SK-N-MC (cell line): ENCODE measurements around the gene CCL13.
"Not testable (repeated sequence)": the region's sequence is repeated elsewhere in the genome, so short reads cannot be mapped to it uniquely, and the experiment has no call there.

ENCODE experiments used
- DNase-seq: peaks from one replicate; pipeline ENCODE4 v3.0.0-alpha.2; 2011; ENCODE audit warnings: low read depth, low spot score
- H3K27ac ChIP-seq: fragments of 200-600 bp; sonication (generic); 2 replicates; pipeline ENCODE4 v1.5.1; 2016; ENCODE audit warnings: mixed run types
- H3K36me3 ChIP-seq: fragments of 200-600 bp; sonication (generic); 2 replicates; pipeline ENCODE4 v1.6.1; 2017; ENCODE audit warnings: antibody characterized with exemption, low read length, mixed read lengths; ENCODE audit not compliant: insufficient read depth
- H3K4me3 ChIP-seq: fragments of 200-600 bp; sonication (generic); 2 replicates; pipeline ENCODE4 v1.5.1; 2016
- H3K9ac ChIP-seq: fragments of 200-600 bp; sonication (generic); 2 replicates; pipeline ENCODE4 v1.8.0; 2017; ENCODE audit warnings: mixed run types, mixed read lengths; ENCODE audit not compliant: insufficient read length
- H3K9me3 ChIP-seq: fragments of 200-600 bp; sonication (generic); 2 replicates; pipeline ENCODE4 v1.6.1; 2017; ENCODE audit warnings: low read depth, mild to moderate bottlenecking, antibody characterized with exemption, low read length, moderate library complexity, mixed read lengths
- EZH2 ChIP-seq: fragments of 200-600 bp; sonication (generic); IDR thresholded peaks from one replicate; pipeline ENCODE4 v1.6.1; 2017; ENCODE audit warnings: antibody characterized with exemption
- FOXP2 ChIP-seq: optimal IDR thresholded peaks from 2 replicates; pipeline ENCODE3; 2011; ENCODE audit warnings: mild to moderate bottlenecking, moderate library complexity; ENCODE audit not compliant: insufficient read depth; ENCODE audit errors: extremely low read length, control extremely low read depth
- POLR2AphosphoS5 ChIP-seq: IDR thresholded peaks from 2 replicates; pipeline ENCODE4 v1.6.1; 2012; ENCODE audit warnings: mild to moderate bottlenecking, low read depth, low read length, borderline replicate concordance

CCL13 gene

GRCh38 chr17:34356194-34356593 is at the start of gene CCL13:
TSS of gene CCL13 (plus strand) at chr17:34356480. CDS start at chr17:34356527, 47 bp downstream.
- no peak within 1 kb of the TSS for H3K4me3 ChIP-seq
- no peaks in the 10 kb centered on the region for H3K36me3 ChIP-seq
- H3K9me3 ChIP-seq, result no peaks in the 10 kb centered on the region
- TF ChIP-seq FOXP2, result no peak
- TF ChIP-seq EZH2, result no peak
- TF ChIP-seq POLR2AphosphoS5, result no peak
- no peak for DNase-seq
- H3K27ac ChIP-seq, result no peak within 1 kb of the TSS
- no peak within 1 kb of the TSS for H3K9ac ChIP-seq

- DNase-seq, result no peak
- Histone ChIP-seq H3K4me3 (no peak overlapping the region), H3K9me3 (no peaks in the 10 kb centered on the region), H3K27ac (no peak overlapping the region), H3K9ac (no peak overlapping the region), H3K36me3 (no peaks in the 10 kb centered on the region)
- TF ChIP-seq EZH2 (no peak), FOXP2 (no peak), POLR2AphosphoS5 (no peak)
These were observed 49.2 kb upstream of the CCL13 start for GRCh38 chr17:34307110-34307509.

GRCh38 chr17:34308371-34308770 is 47.9 kb upstream of the CCL13 start:
- DNase-seq, result no peak
- TF ChIP-seq EZH2 (no peak), POLR2AphosphoS5 (no peak), FOXP2 (no peak)
- Histone ChIP-seq H3K9ac (no peak overlapping the region), H3K9me3 (no peaks in the 10 kb centered on the region), H3K27ac (no peak overlapping the region), H3K36me3 (no peaks in the 10 kb centered on the region), H3K4me3 (no peak overlapping the region)

DNA sequence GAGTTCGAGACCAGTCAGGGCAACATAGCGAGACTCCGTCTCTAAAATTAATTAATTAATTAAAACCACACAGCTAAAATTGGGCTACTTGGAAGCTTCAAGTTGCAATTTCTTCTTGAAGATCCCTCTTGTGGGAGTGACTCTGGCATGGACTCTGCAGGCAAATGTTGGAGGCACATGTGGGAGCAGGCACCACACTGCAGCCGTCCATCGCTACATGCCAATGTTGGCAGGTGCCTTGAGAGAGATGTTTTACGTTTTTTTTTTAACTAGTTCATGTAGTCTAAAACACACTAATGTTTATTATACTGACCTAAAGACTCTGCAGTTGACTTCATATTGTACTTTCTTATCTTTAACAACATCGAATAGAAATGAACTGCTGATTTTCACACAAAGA is 45.0 kb upstream of the CCL13 start:
- DNase-seq, result no peak
- no peaks in the 10 kb centered on the region for H3K9me3 ChIP-seq
- H3K9ac ChIP-seq, result no peak overlapping the region
- no peaks in the 10 kb centered on the region for H3K36me3 ChIP-seq
- TF ChIP-seq EZH2, result no peak
- no peak for TF ChIP-seq FOXP2
- TF ChIP-seq POLR2AphosphoS5, result no peak
- H3K4me3 ChIP-seq, result no peak overlapping the region
- no peak overlapping the region for H3K27ac ChIP-seq

DNA sequence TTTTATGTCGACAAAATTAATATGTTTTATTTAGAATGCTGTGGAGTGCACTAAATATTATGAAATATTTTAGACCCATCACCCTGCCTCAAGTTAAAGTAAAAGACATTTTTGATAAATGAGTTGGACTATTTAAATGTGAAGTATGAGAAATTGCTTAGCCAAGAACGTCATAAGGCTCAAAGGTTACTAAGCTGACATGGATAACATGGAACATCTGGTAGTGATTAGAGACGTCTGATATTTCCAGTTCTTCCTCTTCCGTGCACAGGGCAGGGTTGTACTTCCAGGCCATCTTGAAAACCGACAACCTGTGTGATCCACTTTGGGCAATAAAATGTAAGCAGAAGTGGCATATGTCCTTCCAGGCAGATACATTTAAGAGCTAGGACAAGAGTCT is 44.2 kb upstream of the CCL13 start:
- no peaks in the 10 kb centered on the region for H3K9me3 ChIP-seq
- H3K27ac ChIP-seq, result no peak overlapping the region
- no peak for DNase-seq
- no peaks in the 10 kb centered on the region for H3K36me3 ChIP-seq
- H3K9ac ChIP-seq, result no peak overlapping the region
- no peak overlapping the region for H3K4me3 ChIP-seq
- TF ChIP-seq FOXP2 (no peak), POLR2AphosphoS5 (no peak), EZH2 (no peak)

GRCh38 chr17:34313164-34313563 is 43.1 kb upstream of the CCL13 start:
- TF ChIP-seq POLR2AphosphoS5 (no peak), EZH2 (no peak), FOXP2 (no peak)
- no peaks in the 10 kb centered on the region for H3K36me3 ChIP-seq
- H3K27ac ChIP-seq, result no peak overlapping the region
- H3K9ac ChIP-seq, result no peak overlapping the region
- no peaks in the 10 kb centered on the region for H3K9me3 ChIP-seq
- no peak for DNase-seq
- no peak overlapping the region for H3K4me3 ChIP-seq

GRCh38 chr17:34314279-34314678 is 42.0 kb upstream of the CCL13 start:
- Histone ChIP-seq H3K36me3 (no peaks in the 10 kb centered on the region), H3K9ac (no peak overlapping the region), H3K27ac (no peak overlapping the region), H3K9me3 (no peaks in the 10 kb centered on the region), H3K4me3 (no peak overlapping the region)
- DNase-seq, result no peak
- TF ChIP-seq FOXP2, result no peak
- no peak for TF ChIP-seq POLR2AphosphoS5
- no peak for TF ChIP-seq EZH2

DNA sequence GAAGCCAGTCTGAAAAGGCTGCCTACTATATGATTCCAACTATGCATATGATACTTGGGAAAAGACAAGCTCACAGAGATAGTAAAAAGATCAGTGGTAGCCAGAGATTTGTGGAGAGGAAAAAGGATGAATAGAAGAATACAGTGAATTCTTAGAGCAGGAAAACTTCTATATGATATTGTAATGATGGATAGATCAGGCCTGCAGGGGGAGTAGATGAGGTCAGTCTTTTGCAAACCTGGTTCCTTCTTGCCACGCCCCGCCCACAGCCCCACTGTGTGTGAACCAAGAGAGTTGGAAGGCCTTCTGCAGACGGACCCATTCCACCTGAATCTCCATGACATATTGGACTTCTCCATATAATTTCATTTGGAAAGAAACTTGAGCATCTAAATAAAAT is 37.8 kb upstream of the CCL13 start:
- no peaks in the 10 kb centered on the region for H3K9me3 ChIP-seq
- H3K9ac ChIP-seq, result no peak overlapping the region
- DNase-seq, result no peak
- no peak overlapping the region for H3K27ac ChIP-seq
- H3K4me3 ChIP-seq, result no peak overlapping the region
- H3K36me3 ChIP-seq, result no peaks in the 10 kb centered on the region
- TF ChIP-seq EZH2 (no peak), POLR2AphosphoS5 (no peak), FOXP2 (no peak)

DNA sequence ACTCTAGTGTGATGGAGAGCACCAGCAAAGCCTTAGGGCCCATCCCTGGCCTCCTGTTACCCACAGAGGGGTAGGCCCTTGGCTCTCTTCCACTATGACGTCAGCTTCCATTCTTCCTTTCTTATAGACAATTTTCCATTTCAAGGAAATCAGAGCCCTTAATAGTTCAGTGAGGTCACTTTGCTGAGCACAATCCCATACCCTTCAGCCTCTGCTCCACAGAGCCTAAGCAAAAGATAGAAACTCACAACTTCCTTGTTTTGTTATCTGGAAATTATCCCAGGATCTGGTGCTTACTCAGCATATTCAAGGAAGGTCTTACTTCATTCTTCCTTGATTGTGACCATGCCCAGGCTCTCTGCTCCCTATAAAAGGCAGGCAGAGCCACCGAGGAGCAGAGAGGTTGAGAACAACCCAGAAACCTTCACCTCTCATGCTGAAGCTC is 37.2 kb upstream of the CCL13 start, which contains the start of gene CCL8:
Gene CCL8 (plus strand): TSS at position 397 of the 445 bp plus-strand sequence. CDS start 67 bp downstream, outside the sequence.
- Histone ChIP-seq H3K9ac (no peak within 1 kb of the TSS), H3K9me3 (no peaks in the 10 kb centered on the region), H3K4me3 (no peak within 1 kb of the TSS), H3K36me3 (no peaks in the 10 kb centered on the region), H3K27ac (no peak within 1 kb of the TSS)
- TF ChIP-seq EZH2, result no peak
- no peak for TF ChIP-seq FOXP2
- TF ChIP-seq POLR2AphosphoS5, result no peak
- no peak for DNase-seq

GRCh38 chr17:34321964-34322363 is 34.3 kb upstream of the CCL13 start:
- no peak for TF ChIP-seq EZH2
- no peak for TF ChIP-seq FOXP2
- TF ChIP-seq POLR2AphosphoS5, result no peak
- no peaks in the 10 kb centered on the region for H3K36me3 ChIP-seq
- no peaks in the 10 kb centered on the region for H3K9me3 ChIP-seq
- H3K27ac ChIP-seq, result no peak overlapping the region
- no peak for DNase-seq
- no peak overlapping the region for H3K9ac ChIP-seq
- no peak overlapping the region for H3K4me3 ChIP-seq

DNA sequence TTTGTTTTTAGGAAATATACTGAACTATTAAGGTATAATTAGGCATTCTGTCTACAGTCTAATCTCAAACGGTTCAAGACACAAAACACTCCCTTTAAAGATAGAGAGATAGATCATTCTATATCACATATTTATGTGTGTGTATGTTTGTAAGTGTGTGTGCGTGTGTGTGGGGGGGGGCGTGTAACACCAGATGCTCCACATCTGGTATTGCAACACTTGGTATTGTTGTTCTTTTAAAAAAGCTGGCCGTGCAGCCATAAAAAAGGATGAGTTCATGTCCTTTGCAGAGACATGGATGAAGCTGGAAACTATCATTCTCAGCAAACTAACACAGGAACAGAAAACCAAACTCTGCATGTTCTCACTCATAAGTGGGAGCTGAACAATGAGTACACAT is 28.7 kb upstream of the CCL13 start:
- not testable (repeated sequence) for DNase-seq, H3K9me3 ChIP-seq, H3K36me3 ChIP-seq, H3K4me3 ChIP-seq, H3K27ac ChIP-seq, H3K9ac ChIP-seq
